Measurements from ENCODE around the gene TMEM108. TPM values are rescaled to one million over a fixed set of nuclear protein-coding genes. Genes with fewer than 3 reads are reported as not detected.

TMEM108 gene
- total and polyA plus RNA-seq, 4 donors, result 0.33 to 3.6 (median 1.3) TPM; not detected in 1

DNA sequence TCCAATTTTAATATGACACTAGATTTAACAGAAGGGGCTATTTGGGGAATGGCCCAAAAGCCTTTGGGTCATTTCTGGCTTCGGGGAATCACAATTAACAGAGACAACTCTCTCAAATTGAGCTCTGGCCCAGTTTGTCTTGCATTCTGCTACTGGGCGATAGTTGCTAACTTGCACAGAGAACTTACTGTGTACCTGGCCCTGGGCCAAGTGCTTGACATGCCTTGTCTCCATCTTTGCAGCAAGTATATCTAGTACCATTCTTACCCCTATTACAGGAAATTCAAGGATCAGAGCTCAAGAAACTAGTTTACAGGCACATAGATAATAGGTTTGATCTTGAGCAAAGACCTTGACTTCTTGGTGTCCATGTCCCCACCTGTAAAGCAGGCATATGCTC, 175.7 kb downstream of the TMEM108 start:
- Histone ChIP-seq H3K27me3 (ENCODE audit: control insufficient read depth in 1 of 2, insufficient read depth in 2 of 2, low read length in 1 of 2) (no peaks in the 10 kb centered on the region), H3K27ac (ENCODE audit: low read depth in 1 of 2, low read length in 2 of 2) (no peak overlapping the region), H3K4me1 (ENCODE audit: control insufficient read depth in 1 of 2, insufficient read depth in 2 of 2, low read length in 2 of 2) (no peaks in the 10 kb centered on the region), H3K4me3 (ENCODE audit: low read length in 2 of 2) (no peak overlapping the region), H3K36me3 (ENCODE audit: control insufficient read depth in 1 of 2, insufficient read depth in 2 of 2, low read length in 1 of 2) (no peaks in the 10 kb centered on the region), H3K9me3 (ENCODE audit: control insufficient read depth, low read length) (no peaks in the 10 kb centered on the region)
- ATAC-seq (ENCODE audit: low FRiP score), result no peak
- 87 to 93% methylated on average over 2 of the region's 2 CpGs for WGBS, 2 donors
- intact Hi-C loops (cut with DNase I), result no loop called here
- no peak for DNase-seq

DNA sequence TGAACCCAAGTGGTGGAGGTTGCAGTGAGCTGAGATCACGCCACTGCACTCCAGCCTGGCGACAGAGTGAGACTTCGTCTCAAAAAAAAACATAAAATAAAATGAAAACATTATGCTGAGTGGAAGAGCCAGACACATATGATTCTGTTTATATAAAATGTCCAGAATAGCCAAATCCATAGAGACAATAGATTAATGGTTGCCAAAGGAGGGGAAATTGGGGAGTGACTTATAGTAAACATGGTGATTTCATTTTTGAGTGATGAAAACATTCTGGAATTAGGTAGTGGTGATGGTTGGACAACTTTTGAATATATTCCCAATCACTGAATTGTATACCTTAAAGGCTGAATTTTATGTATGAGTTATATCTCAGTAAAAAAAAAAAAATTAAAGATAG, 189.6 kb downstream of the TMEM108 start:
- H3K4me1 ChIP-seq (ENCODE audit: control insufficient read depth in 1 of 2, insufficient read depth in 2 of 2, low read length in 2 of 2), result no peaks in the 10 kb centered on the region
- 63 to 74% methylated on average over 3 of the region's 3 CpGs for WGBS, 2 donors
- no peak overlapping the region for H3K27ac ChIP-seq (ENCODE audit: low read depth in 1 of 2, low read length in 2 of 2)
- no peaks in the 10 kb centered on the region for H3K27me3 ChIP-seq (ENCODE audit: control insufficient read depth in 1 of 2, insufficient read depth in 2 of 2, low read length in 1 of 2)
- no peaks in the 10 kb centered on the region for H3K36me3 ChIP-seq (ENCODE audit: control insufficient read depth in 1 of 2, insufficient read depth in 2 of 2, low read length in 1 of 2)
- no peak overlapping the region for H3K4me3 ChIP-seq (ENCODE audit: low read length in 2 of 2)
- intact Hi-C loops (cut with DNase I), result no loop called here
- H3K9me3 ChIP-seq (ENCODE audit: control insufficient read depth, low read length), result peaks cover 3% of the 10 kb centered on the region
- ATAC-seq (ENCODE audit: low FRiP score) (no peak), DNase-seq (no peak)

DNA sequence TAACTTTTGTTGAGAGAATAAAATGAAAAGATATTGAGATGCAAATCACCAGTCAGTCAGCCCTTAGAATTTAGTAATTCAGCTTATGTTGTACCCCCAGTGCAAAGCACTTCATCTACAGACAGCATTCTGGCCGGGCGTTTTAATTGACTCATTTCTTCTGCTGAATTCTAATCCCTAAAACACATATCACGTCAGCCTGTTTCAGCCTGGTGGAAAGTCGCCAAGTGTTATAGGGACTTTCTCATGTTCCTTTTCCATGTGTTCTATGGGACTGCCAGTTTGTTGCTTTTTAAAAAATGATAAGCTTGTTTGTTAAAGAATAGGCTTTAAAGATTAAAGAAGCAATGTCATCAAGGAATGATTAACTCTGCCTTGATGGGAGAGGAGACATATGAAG, 192.0 kb downstream of the TMEM108 start:
- Histone ChIP-seq H3K9me3 (ENCODE audit: control insufficient read depth, low read length) (no peaks in the 10 kb centered on the region), H3K36me3 (ENCODE audit: control insufficient read depth in 1 of 2, insufficient read depth in 2 of 2, low read length in 1 of 2) (no peaks in the 10 kb centered on the region), H3K4me1 (ENCODE audit: control insufficient read depth in 1 of 2, insufficient read depth in 2 of 2, low read length in 2 of 2) (no peaks in the 10 kb centered on the region), H3K27me3 (ENCODE audit: control insufficient read depth in 1 of 2, insufficient read depth in 2 of 2, low read length in 1 of 2) (no peaks in the 10 kb centered on the region), H3K27ac (ENCODE audit: low read depth in 1 of 2, low read length in 2 of 2) (no peak overlapping the region), H3K4me3 (ENCODE audit: low read length in 2 of 2) (no peak overlapping the region)
- ATAC-seq (ENCODE audit: low FRiP score) (no peak), DNase-seq (no peak)
- 18 to 19% methylated on average over 4 of the region's 4 CpGs for WGBS, 2 donors
- intact Hi-C loops (cut with DNase I), result no loop called here

DNA sequence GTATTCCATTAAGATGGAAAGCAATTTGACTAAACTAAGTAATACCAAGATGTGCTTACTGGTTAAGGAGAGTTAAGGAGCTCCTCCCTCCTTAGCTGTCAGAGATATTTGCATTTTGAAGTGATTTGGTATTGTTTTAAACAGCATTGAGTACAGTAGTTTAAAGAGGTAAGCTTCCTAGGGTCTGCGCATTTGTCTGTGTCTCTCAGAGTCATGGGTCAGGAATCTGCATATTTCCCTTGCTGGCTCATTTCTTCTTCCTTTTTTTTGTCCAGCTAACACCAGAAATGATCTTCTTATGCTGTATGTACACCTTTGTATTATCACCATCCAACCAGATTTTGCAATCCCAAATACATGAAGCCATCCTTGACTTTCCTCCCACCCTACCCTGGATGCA, 198.7 kb downstream of the TMEM108 start:
- Histone ChIP-seq H3K4me3 (ENCODE audit: low read length in 2 of 2) (no peak overlapping the region), H3K9me3 (ENCODE audit: control insufficient read depth, low read length) (no peaks in the 10 kb centered on the region), H3K4me1 (ENCODE audit: control insufficient read depth in 1 of 2, insufficient read depth in 2 of 2, low read length in 2 of 2) (no peaks in the 10 kb centered on the region), H3K27me3 (ENCODE audit: control insufficient read depth in 1 of 2, insufficient read depth in 2 of 2, low read length in 1 of 2) (no peaks in the 10 kb centered on the region), H3K36me3 (ENCODE audit: control insufficient read depth in 1 of 2, insufficient read depth in 2 of 2, low read length in 1 of 2) (no peaks in the 10 kb centered on the region), H3K27ac (ENCODE audit: low read depth in 1 of 2, low read length in 2 of 2) (no peak overlapping the region)
- DNase-seq (no peak), ATAC-seq (ENCODE audit: low FRiP score) (no peak)
- intact Hi-C loops (cut with DNase I), result no loop called here
- WGBS, 2 donors, result 97 to 100% methylated on average over 1 of the region's 1 CpG

DNA sequence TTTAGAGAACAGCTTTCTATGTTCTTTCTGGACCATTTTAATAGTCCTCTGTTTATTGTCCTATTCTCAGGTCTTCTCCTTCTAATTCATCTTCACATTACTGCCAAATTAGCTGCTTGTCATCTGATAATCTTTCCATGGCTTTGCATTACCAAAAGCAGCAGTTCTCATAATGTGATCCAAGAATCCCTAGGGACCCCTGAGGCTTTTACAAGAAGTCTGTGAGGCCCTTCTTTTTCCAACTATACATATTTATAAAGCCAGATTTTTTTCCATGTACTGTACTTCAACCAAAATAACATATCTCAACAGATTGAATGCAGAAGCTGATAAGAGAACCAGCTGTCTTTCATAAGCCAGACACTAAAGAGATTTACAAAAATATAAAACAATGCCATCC, 199.2 kb downstream of the TMEM108 start:
- H3K4me3 ChIP-seq (ENCODE audit: low read length in 2 of 2), result no peak overlapping the region
- no peak overlapping the region for H3K27ac ChIP-seq (ENCODE audit: low read depth in 1 of 2, low read length in 2 of 2)
- DNase-seq (no peak), ATAC-seq (ENCODE audit: low FRiP score) (no peak)
- H3K4me1 ChIP-seq (ENCODE audit: control insufficient read depth in 1 of 2, insufficient read depth in 2 of 2, low read length in 2 of 2), result no peaks in the 10 kb centered on the region
- H3K36me3 ChIP-seq (ENCODE audit: control insufficient read depth in 1 of 2, insufficient read depth in 2 of 2, low read length in 1 of 2), result no peaks in the 10 kb centered on the region
- intact Hi-C loops (cut with DNase I), result no loop called here
- H3K9me3 ChIP-seq (ENCODE audit: control insufficient read depth, low read length), result no peaks in the 10 kb centered on the region
- H3K27me3 ChIP-seq (ENCODE audit: control insufficient read depth in 1 of 2, insufficient read depth in 2 of 2, low read length in 1 of 2), result no peaks in the 10 kb centered on the region

DNA sequence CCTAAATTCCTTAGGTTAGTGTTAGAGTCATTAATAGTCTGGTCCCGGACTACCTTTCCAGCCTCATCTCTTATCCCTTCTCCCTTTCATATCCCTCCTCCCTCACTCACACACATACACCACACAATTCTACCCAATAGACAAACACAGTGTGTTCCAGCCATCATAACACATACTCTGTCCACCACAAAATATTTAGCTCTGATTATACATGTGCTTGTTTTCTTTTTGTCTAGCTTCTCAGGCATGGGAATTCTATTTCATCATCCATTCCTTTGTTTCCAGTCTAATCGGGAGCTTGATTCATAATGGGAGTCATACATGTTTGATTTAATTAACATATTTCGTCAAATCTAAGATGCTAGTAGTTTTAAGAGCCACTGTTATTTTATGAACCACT, 199.8 kb downstream of the TMEM108 start:
- no peak for ATAC-seq (ENCODE audit: low FRiP score)
- 38 to 47% methylated on average over 3 of the region's 3 CpGs for WGBS, 2 donors
- intact Hi-C loops (cut with DNase I), result no loop called here
- no peaks in the 10 kb centered on the region for H3K27me3 ChIP-seq (ENCODE audit: control insufficient read depth in 1 of 2, insufficient read depth in 2 of 2, low read length in 1 of 2)
- DNase-seq, result no peak
- H3K27ac ChIP-seq (ENCODE audit: low read depth in 1 of 2, low read length in 2 of 2), result no peak overlapping the region
- H3K4me1 ChIP-seq (ENCODE audit: control insufficient read depth in 1 of 2, insufficient read depth in 2 of 2, low read length in 2 of 2), result no peaks in the 10 kb centered on the region
- no peaks in the 10 kb centered on the region for H3K36me3 ChIP-seq (ENCODE audit: control insufficient read depth in 1 of 2, insufficient read depth in 2 of 2, low read length in 1 of 2)
- H3K4me3 ChIP-seq (ENCODE audit: low read length in 2 of 2), result no peak overlapping the region
- H3K9me3 ChIP-seq (ENCODE audit: control insufficient read depth, low read length), result no peaks in the 10 kb centered on the region

DNA sequence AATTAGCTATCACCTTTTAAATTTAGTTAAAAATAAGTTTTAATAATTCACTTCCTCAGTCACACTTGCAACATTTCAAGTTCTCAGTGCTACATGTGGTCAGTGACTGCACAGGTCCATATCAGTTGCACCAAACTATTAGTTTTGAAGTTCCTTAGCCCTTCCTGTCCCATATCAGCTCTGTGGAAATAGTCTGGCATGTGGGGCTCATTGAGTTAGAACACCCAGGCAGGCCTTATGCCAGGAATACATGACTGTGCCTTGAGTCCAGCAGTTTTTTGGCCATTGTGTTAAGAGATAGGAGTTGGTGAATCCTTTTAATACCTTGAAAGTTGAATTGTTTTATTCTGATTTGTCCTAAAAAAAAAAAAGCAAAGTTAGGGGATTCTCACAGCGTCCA, 207.9 kb downstream of the TMEM108 start:
- DNase-seq (no peak), ATAC-seq (ENCODE audit: low FRiP score) (no peak)
- Histone ChIP-seq H3K4me1 (ENCODE audit: control insufficient read depth in 1 of 2, insufficient read depth in 2 of 2, low read length in 2 of 2) (no peaks in the 10 kb centered on the region), H3K27me3 (ENCODE audit: control insufficient read depth in 1 of 2, insufficient read depth in 2 of 2, low read length in 1 of 2) (no peaks in the 10 kb centered on the region), H3K36me3 (ENCODE audit: control insufficient read depth in 1 of 2, insufficient read depth in 2 of 2, low read length in 1 of 2) (no peaks in the 10 kb centered on the region), H3K27ac (ENCODE audit: low read depth in 1 of 2, low read length in 2 of 2) (no peak overlapping the region), H3K4me3 (ENCODE audit: low read length in 2 of 2) (no peak overlapping the region), H3K9me3 (ENCODE audit: control insufficient read depth, low read length) (no peaks in the 10 kb centered on the region)
- intact Hi-C loops (cut with DNase I), result no loop called here
- whole genome bisulfite sequencing, 2 donors, result 94 to 97% methylated on average over 1 of the region's 1 CpG

DNA sequence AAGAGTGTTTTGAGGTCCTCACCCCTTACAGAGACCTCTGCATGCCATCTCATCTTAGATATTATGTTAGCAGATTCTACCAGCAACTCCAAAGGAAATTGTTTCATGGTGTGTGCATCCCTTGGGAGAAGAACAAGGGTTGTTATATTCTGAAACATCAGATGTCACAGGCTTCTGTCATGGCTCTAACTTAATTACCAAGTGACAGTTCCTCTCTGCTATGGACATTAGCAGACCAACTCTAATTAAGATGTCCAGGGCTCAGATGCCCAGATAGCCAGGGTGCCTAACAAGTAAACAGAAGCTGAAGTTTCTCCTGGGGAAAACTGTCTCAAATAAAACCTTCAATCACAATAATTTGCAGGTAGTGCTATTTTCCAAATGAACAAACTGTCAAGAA, 208.6 kb downstream of the TMEM108 start:
- no peaks in the 10 kb centered on the region for H3K4me1 ChIP-seq (ENCODE audit: control insufficient read depth in 1 of 2, insufficient read depth in 2 of 2, low read length in 2 of 2)
- intact Hi-C loops (cut with DNase I), result no loop called here
- H3K4me3 ChIP-seq (ENCODE audit: low read length in 2 of 2), result no peak overlapping the region
- no peaks in the 10 kb centered on the region for H3K9me3 ChIP-seq (ENCODE audit: control insufficient read depth, low read length)
- H3K36me3 ChIP-seq (ENCODE audit: control insufficient read depth in 1 of 2, insufficient read depth in 2 of 2, low read length in 1 of 2), result no peaks in the 10 kb centered on the region
- no peak overlapping the region for H3K27ac ChIP-seq (ENCODE audit: low read depth in 1 of 2, low read length in 2 of 2)
- ATAC-seq (ENCODE audit: low FRiP score), result no peak
- no peaks in the 10 kb centered on the region for H3K27me3 ChIP-seq (ENCODE audit: control insufficient read depth in 1 of 2, insufficient read depth in 2 of 2, low read length in 1 of 2)
- DNase-seq, result no peak

DNA sequence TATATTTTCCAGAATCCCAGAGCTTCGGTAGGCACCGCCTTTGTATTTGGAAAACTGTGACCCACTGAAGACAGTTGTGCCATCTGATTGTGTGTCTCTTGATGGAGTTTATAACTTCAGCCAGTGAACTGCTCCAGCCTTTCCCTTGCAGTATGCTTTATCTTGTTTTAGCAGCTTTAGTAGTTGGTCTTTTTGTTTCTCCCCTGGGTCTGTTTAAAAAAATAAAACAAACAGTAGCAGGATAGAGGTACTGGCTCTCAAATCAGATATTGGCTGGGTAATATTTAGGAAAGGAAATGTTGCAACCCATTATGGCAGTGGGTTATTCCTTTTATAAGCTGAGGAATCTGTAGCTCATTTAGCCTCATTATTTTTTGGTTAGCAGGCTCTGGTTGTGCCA, 210.2 kb downstream of the TMEM108 start:
- Histone ChIP-seq H3K36me3 (ENCODE audit: control insufficient read depth in 1 of 2, insufficient read depth in 2 of 2, low read length in 1 of 2) (no peaks in the 10 kb centered on the region), H3K4me3 (ENCODE audit: low read length in 2 of 2) (no peak overlapping the region), H3K27me3 (ENCODE audit: control insufficient read depth in 1 of 2, insufficient read depth in 2 of 2, low read length in 1 of 2) (no peaks in the 10 kb centered on the region), H3K4me1 (ENCODE audit: control insufficient read depth in 1 of 2, insufficient read depth in 2 of 2, low read length in 2 of 2) (no peaks in the 10 kb centered on the region), H3K27ac (ENCODE audit: low read depth in 1 of 2, low read length in 2 of 2) (no peak overlapping the region), H3K9me3 (ENCODE audit: control insufficient read depth, low read length) (no peaks in the 10 kb centered on the region)
- intact Hi-C loops (cut with DNase I), result no loop called here
- ATAC-seq (ENCODE audit: low FRiP score) (peak; percentile 45), DNase-seq (no peak)
- 72 to 84% methylated on average over 2 of the region's 2 CpGs for WGBS, 2 donors

All from aorta (tissue), 5 donors.